ENCODE measurements around the gene SLC5A3.

SLC5A3 gene

DNA sequence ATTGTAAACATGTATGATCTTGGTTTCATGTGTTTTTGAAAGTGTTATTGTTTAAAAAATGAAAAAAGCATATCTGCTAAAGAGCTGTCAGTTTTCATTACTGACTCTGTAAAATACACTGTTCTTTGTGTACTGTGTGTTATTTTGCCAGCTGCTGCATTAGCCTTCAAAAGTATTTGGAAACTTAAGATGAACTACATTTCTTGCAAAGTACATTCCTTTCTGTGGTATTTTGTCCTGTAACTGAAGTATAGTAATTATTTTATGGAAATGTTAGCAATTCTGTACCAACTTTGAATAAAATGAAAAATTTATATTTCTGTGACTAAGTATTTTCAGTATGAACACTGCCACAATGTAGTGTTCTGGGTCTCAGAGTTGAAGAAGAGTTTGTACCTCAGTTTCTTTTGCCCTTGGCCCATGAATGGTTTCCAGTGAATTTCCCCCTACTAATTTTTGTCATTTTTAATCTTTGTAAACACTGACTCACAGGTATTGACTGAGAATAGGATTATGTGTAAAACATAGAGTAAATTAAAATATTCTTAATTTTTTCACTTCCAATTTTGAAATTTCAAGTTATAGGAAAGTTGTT, 32.7 kb downstream of the SLC5A3 start:
- no peak for DNase-seq

DNA sequence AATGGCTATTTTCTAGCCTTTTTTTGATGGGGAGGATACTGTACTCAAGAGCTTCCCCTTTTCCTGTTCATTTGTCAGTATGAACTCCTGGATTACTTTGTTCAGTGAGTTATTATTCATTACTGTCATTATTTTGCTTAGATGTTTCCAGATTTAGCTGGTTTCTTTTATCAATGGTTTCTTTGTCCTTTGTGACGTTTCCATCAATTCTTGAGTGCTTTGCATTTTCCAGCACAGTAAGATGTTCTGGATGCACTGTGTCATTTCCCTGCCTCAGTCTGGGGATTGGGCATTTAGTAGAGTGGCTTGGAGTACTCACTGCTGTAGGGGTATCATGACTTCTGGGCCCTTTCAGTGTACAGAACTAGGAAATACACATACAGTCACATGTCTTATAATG, 34.2 kb downstream of the SLC5A3 start:
- no peak for DNase-seq

DNA sequence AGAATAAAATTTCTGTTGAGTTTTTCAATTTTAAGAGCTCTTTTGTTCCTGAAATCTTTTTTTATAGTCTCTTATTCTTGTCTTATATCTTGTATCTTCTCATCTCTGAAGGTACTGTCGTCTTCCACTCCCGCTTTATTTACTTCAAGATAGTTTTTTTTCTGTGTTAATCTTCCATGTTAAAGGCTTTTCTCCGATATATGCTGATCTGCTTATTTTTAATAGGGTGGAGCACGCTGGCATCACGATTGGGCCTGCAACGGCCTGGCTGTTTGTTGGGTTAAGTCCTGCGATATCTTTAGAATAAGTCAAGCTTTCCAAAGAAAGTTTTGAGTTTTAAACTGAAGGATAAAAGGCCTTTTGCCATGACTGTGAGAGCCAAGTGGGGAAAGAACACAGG, 35.7 kb downstream of the SLC5A3 start:
- no peak for DNase-seq

DNA sequence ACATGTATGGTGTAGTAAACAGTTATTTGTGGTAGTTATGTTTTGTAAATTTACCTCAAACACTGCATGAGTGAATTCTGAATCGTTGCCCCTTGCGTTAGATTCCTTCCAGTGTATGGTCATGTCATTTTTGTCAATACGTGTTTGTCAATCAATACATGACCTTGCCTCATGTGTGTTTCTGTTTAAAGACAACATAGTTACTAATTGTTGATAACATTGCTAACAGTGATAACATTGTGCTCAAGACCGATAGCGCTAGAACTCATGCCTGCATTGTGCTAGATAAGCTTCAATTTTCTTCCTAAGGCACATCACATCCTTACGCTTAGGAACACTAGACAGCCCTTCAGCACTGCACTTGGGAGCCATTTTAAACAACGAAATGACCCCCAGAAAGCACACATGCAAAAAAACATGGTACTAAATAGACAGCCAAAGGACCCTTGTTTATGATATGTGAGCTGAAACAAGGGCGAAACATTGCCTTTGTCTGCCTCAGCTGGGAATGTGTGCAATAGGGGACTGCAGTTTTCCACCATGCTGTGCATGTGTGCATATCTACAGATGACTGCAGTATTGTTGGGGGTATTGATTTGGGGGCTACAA, 37.3 kb downstream of the SLC5A3 start:
- DNase-seq, result no peak

DNA sequence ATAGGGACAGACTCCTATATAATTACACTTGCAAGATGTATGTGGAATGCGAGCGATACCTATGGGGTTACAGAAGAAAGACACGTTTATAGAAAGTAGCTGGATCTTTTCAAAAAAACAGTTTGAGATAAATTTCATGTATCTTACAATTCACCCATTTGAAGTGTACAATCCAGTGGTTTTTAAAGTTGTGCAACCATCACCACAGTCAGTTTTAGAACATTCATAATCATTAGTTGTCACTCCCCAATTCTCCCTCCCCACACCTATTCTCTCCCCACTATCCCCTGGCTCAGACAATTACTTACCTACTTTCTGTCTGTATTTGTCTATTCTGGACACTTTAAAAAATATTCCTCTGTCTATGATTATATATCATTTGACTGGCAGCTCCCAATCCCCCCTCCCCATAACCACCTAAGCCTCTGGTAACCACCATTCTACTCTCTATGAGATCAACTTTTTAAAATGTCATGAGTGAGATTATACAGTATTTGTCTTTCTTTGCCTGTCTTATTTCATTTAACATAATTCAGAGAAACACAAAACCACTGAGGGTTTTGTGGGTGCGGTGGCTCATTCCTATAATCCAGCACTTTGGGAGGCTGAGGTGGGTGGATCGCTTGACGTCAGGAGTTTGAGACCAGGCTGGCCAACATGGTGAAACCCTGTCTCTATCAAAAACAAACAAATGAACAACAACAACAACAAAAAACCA, 39.1 kb downstream of the SLC5A3 start:
- DNase-seq, result no peak

DNA sequence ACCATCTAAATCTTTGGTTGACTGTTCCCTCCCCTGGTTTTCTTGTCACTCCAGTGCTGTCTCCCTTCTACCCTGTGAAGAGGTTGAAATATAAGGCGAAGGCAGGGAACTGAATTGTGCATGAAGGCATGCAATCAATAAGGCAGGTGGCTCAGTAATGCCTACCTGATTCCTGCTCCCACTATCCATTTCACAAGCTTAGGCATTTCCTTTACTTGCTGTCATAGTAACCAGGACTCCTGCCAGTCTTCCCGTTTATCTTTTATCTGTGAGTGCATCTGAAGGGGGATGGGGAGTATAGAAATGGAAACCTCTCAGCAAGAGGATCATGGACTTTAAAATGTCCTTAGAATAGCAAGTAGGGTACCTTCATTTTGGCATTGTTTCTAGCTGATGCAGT, 40.5 kb downstream of the SLC5A3 start:
- DNase-seq, result no peak

DNA sequence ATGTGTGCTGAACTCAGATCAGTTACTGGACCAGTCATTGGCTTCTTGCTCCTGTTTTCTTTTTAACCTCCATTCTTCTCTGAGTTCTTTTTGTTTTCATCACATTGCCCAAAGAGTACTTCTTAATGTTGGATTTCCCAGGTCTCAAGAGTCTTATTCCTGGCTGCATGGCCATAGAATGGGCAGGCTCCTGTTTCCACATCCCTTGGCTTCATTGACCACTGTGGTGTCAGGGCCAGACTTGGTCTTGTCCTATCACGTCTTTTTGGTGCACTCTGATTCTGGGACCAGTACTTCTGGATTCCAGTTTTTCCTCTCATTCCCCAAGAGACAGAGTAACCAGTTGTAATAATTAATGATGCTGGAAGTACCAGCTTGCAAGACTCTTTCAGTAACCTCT, 41.8 kb downstream of the SLC5A3 start:
- DNase-seq, result no peak

DNA sequence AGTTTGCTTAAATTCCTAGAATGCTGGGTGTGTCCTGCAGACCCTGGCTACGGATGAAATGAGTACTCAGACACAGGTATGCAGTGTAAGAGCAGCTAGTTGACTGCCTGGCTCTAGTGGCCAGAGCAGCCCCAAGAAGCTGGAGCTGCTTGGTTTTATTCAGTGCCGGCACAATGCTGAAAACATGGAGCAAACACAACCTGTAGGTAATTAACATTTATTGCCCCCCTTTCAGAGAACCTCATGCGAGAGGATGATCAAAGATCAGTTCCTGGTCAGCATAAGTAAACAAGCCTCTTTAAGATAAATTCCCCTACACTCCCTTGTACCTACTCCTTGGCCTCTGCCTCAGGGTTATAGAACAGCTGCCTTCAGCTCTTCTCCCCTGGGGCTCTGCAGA, 43.2 kb downstream of the SLC5A3 start:
- no peak for DNase-seq

DNA sequence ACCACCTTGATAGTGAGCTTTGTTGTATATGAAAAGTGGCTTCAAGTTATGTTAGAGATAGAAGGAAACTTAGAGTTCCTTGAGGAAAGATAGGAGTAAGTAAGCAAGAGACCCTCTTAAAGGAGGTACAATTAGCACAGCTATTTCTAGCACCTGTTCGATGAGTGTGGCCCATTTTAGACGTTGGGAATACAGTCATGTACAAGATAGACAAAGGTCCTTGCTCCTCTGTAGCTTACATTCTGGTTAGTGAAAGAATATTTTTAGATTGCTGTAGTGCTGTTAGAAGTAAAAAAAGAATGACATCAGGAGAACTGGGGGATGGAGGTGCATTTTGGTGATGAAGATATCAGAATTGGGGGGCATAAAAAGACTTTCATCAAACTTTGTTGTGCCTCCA, 47.5 kb downstream of the SLC5A3 start:
- DNase-seq, result no peak

DNA sequence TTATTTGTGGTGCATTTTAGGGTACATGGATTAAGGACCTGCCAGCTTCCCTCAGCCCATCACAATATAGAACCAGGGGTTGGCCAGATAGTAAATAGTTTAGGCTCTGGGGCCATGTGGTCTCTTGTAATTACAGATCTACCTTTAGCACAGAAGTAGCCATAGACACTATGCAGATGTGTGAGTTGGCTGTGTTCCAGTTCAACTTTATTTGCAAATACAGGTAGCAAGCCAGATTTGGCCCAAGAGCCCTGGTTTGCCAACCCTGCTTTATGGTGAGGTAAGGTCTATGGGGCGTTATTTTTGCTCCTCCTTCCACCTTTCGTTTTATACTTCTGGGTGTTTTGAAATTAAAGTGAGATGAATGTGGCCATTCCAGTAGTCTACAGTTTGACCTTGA, 48.7 kb downstream of the SLC5A3 start:
- DNase-seq, result no peak

Measured in midbrain (tissue), 1 donor.